ENCODE results near the gene TLR8.

DNA sequence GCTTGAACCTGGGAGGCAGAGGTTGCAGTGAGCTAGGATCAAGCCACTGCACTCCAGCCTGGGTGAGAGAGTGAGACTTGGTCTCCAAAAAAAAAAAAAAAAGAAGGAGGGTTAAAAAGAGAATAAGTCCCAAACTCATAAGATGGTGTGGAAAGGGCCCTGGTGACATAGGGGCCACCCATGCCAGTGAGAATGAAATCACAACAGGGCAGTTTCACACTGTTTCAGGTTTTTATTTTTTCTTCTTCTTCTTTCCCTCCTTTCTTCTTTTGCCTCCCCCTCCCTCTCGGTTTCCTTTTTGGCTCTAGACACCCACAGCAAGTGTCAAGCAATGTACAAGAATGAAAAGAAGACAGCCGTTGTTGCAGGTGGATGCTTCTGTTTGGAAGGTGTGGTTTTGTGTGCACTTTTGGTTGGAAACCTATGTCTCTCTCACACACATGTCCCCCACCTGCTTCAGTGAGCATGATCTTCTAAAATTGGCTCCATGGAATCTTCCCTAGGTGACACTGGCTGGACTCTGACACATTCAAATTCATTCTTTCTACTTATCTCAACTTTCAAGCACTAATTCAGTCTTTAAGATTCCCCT, 14.4 kb upstream of the TLR8 start:
- TF ChIP-seq POLR2AphosphoS5 (IDR thresholded peaks at IDR 0.05): no peak
- TF ChIP-seq, protein P1, sequence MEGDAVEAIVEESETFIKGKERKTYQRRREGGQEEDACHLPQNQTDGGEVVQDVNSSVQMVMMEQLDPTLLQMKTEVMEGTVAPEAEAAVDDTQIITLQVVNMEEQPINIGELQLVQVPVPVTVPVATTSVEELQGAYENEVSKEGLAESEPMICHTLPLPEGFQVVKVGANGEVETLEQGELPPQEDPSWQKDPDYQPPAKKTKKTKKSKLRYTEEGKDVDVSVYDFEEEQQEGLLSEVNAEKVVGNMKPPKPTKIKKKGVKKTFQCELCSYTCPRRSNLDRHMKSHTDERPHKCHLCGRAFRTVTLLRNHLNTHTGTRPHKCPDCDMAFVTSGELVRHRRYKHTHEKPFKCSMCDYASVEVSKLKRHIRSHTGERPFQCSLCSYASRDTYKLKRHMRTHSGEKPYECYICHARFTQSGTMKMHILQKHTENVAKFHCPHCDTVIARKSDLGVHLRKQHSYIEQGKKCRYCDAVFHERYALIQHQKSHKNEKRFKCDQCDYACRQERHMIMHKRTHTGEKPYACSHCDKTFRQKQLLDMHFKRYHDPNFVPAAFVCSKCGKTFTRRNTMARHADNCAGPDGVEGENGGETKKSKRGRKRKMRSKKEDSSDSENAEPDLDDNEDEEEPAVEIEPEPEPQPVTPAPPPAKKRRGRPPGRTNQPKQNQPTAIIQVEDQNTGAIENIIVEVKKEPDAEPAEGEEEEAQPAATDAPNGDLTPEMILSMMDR (IDR thresholded peaks at IDR 0.05): no peak
- no peak for TF ChIP-seq POLR2A (IDR thresholded peaks at IDR 0.05)
